GM12878 (cell line): ENCODE results near the gene SEL1L2. TPM values are rescaled to one million over a fixed set of nuclear protein-coding genes. Genes with fewer than 3 reads are reported as not detected.

Experiments used
- ATAC-seq: fragments of 200-7000 bp; cut with Tn5 transposase; 3 replicates; pipeline ENCODE4 v1.9.1; 2020; ENCODE audit warnings: mild to moderate bottlenecking, moderate library complexity
- BruUV-seq: library from RNA; stranded (reverse); fragments of 400-500 nt; replicated peaks from 2 replicates; lab custom pipeline; 2021; lab: Mats Ljungman, UMichigan
- CTCF ChIA-PET: fragments of 300-600 bp; sonication (Branson Sonifier 250); formaldehyde crosslinking; extraction: SDS; loops from one replicate; lab custom pipeline; 2021; ENCODE audit warnings: inconsistent platforms; lab: Yijun Ruan, JAX
- POLR2A ChIA-PET: fragments of 350-600 bp; formaldehyde crosslinking; extraction: SDS; loops from one replicate; lab custom pipeline; 2021; ENCODE audit warnings: inconsistent platforms; lab: Charles Lee
- RAD21 ChIA-PET: fragments of 300-600 bp; sonication (Branson Sonifier 250); formaldehyde crosslinking; loops from one replicate; lab custom pipeline; 2023; ENCODE audit warnings: antibody characterized with exemption; ENCODE audit not compliant: unreplicated experiment; lab: Charles Lee
- SMC1A ChIA-PET: fragments of 300-600 bp; sonication (Branson Sonifier 250); formaldehyde crosslinking; loops from one replicate; lab custom pipeline; 2023; ENCODE audit not compliant: unreplicated experiment, uncharacterized antibody; lab: Charles Lee
- DNase-seq: peaks from one replicate; pipeline ENCODE4 v3.0.0-alpha.2; 2011; ENCODE audit warnings: low read depth, low spot score
- FAIRE-seq: peaks from 3 replicates; lab custom pipeline; 2011; peaks lifted over from hg19 to GRCh38; lab: Jason Lieb, UNC
- H2AFZ ChIP-seq: 2 replicates; pipeline ENCODE4 v1.6.0; 2011; ENCODE audit warnings: low read depth, low read length, control low read depth; ENCODE audit not compliant: control insufficient read depth
- H3K27ac ChIP-seq: 2 replicates; pipeline ENCODE4 v1.5.1; 2011; ENCODE audit warnings: control low read depth; ENCODE audit not compliant: control insufficient read depth, insufficient read depth
- H3K27me3 ChIP-seq, 2 experiments: replicated peaks in 1 of 2; 2 replicates each; pipeline versions ENCODE4 v1.6.0 to v1.6.1; 2011; ENCODE audit warnings: low read length in 1 of 2; ENCODE audit not compliant: control insufficient read depth in 2 of 2, insufficient read depth in 2 of 2
- H3K36me3 ChIP-seq, 2 experiments: 2 replicates each; pipeline ENCODE4 v1.5.1; 2011; ENCODE audit warnings: low read length in 1 of 2; ENCODE audit not compliant: control insufficient read depth in 2 of 2, insufficient read depth in 2 of 2
- H3K4me1 ChIP-seq: 2 replicates; pipeline ENCODE4 v1.6.1; 2011; ENCODE audit warnings: mild to moderate bottlenecking, low read length, moderate library complexity, mixed read lengths; ENCODE audit not compliant: control insufficient read depth, insufficient read depth
- H3K4me2 ChIP-seq: 2 replicates; pipeline ENCODE4 v1.6.0; 2011; ENCODE audit warnings: control low read depth; ENCODE audit not compliant: control insufficient read depth, insufficient read depth
- H3K4me3 ChIP-seq: fragments of 200-600 bp; sonication (generic); 2 replicates; pipeline ENCODE4 v1.5.1; 2016
- H3K79me2 ChIP-seq: 2 replicates; pipeline ENCODE4 v1.6.0; 2011; ENCODE audit warnings: low read length; ENCODE audit not compliant: control insufficient read depth, insufficient read depth
- H3K9ac ChIP-seq: 2 replicates; pipeline ENCODE4 v1.8.0; 2011; ENCODE audit warnings: low read length, control low read depth, mixed read lengths; ENCODE audit not compliant: control insufficient read depth, insufficient read depth
- H3K9me3 ChIP-seq: replicated peaks from 3 replicates; pipeline ENCODE4 v1.5.1; 2011; ENCODE audit warnings: mild to moderate bottlenecking, low read length; ENCODE audit not compliant: control insufficient read depth, insufficient read depth
- H4K20me1 ChIP-seq: 2 replicates; pipeline ENCODE4 v1.6.0; 2011; ENCODE audit not compliant: control insufficient read depth, insufficient read depth
- ELK1 ChIP-seq: IDR thresholded peaks from 2 replicates; pipeline ENCODE4 v1.6.1; 2012; ENCODE audit warnings: low read depth, low read length, improper control_type of control experiment
- ESRRA ChIP-seq: IDR thresholded peaks from 2 replicates; pipeline ENCODE4 v1.6.1; 2012; ENCODE audit warnings: mild to moderate bottlenecking, low read length, improper control_type of control experiment
- KAT2A ChIP-seq: conservative IDR thresholded peaks from 2 replicates; pipeline ENCODE4 v1.6.1; 2011; ENCODE audit warnings: low read depth, low read length; ENCODE audit not compliant: control insufficient read depth
- MYC ChIP-seq: IDR thresholded peaks from 2 replicates; pipeline ENCODE4 v1.6.1; 2011; ENCODE audit warnings: mild to moderate bottlenecking, low read length, moderate library complexity, inconsistent platforms; ENCODE audit not compliant: insufficient read depth, insufficient replicate concordance, insufficient read length, severe bottlenecking
- in situ Hi-C: fragments of 300-500 bp; cut with MboI; formaldehyde crosslinking; loops from 9 replicates; pipeline ENCODE4 v1.14.3; 2018; ENCODE audit warnings: mixed read lengths
- intact Hi-C: fragments of 100-400 bp; cut with micrococcal nuclease; formaldehyde crosslinking; loops from one replicate; pipeline ENCODE4 v1.14.2; 2022; ENCODE audit not compliant: unreplicated experiment
- polyA plus RNA-seq, 11 experiments: library from polyadenylated mRNA; depleted of rRNA in 4 of 11; unstranded in 6 of 11; stranded (reverse) in 5 of 11; fragments of >200 nt; fragmentation: Nextera tagmentation in 4 of 11; fragmentation: Illumina TruSeq in 1 of 11; extraction: Ambion mirVana in 4 of 11; extraction: Trizol in 1 of 11; gene quantifications; 1 replicate in 1 of 11; 2 replicates in 10 of 11; pipeline versions ENCODE4 v1.2.1 to v1.2.3, GENCODE V29; 2011 to 2016; ENCODE audit warnings: inconsistent platforms in 2 of 11, missing spikeins in 2 of 11, low read depth in 1 of 11
- total RNA-seq, 4 experiments: library from RNA; depleted of rRNA in 3 of 4; stranded (reverse); fragments of >200 nt in 3 of 4; fragmentation: Illumina TruSeq in 1 of 4; extraction: Trizol in 1 of 4; gene quantifications; 2 replicates each; pipeline versions ENCODE4 v1.2.1 to v1.2.3, GENCODE V29; 2013 to 2021
- TF ChIP-seq, protein P1 (sequence below): IDR thresholded peaks from 2 replicates; pipeline ENCODE4 v1.6.1; 2012; ENCODE audit warnings: improper control_type of control experiment, low read depth, low read length; ENCODE audit not compliant: insufficient replicate concordance

SEL1L2 gene
- total and polyA plus RNA-seq, 10 of the 15 experiments (the other 5 are each of a cell fraction or from before 2014, with no cell fraction given): not detected

- TF ChIP-seq ELK1 (no peak), ESRRA (no peak), MYC (no peak)
- TF ChIP-seq, protein P1, sequence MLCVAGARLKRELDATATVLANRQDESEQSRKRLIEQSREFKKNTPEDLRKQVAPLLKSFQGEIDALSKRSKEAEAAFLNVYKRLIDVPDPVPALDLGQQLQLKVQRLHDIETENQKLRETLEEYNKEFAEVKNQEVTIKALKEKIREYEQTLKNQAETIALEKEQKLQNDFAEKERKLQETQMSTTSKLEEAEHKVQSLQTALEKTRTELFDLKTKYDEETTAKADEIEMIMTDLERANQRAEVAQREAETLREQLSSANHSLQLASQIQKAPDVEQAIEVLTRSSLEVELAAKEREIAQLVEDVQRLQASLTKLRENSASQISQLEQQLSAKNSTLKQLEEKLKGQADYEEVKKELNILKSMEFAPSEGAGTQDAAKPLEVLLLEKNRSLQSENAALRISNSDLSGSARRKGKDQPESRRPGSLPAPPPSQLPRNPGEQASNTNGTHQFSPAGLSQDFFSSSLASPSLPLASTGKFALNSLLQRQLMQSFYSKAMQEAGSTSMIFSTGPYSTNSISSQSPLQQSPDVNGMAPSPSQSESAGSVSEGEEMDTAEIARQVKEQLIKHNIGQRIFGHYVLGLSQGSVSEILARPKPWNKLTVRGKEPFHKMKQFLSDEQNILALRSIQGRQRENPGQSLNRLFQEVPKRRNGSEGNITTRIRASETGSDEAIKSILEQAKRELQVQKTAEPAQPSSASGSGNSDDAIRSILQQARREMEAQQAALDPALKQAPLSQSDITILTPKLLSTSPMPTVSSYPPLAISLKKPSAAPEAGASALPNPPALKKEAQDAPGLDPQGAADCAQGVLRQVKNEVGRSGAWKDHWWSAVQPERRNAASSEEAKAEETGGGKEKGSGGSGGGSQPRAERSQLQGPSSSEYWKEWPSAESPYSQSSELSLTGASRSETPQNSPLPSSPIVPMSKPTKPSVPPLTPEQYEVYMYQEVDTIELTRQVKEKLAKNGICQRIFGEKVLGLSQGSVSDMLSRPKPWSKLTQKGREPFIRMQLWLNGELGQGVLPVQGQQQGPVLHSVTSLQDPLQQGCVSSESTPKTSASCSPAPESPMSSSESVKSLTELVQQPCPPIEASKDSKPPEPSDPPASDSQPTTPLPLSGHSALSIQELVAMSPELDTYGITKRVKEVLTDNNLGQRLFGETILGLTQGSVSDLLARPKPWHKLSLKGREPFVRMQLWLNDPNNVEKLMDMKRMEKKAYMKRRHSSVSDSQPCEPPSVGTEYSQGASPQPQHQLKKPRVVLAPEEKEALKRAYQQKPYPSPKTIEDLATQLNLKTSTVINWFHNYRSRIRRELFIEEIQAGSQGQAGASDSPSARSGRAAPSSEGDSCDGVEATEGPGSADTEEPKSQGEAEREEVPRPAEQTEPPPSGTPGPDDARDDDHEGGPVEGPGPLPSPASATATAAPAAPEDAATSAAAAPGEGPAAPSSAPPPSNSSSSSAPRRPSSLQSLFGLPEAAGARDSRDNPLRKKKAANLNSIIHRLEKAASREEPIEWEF: no peak
These were observed 170.3 kb downstream of the SEL1L2 start (continued) for GRCh38 chr20:13819885-13820645.

DNA sequence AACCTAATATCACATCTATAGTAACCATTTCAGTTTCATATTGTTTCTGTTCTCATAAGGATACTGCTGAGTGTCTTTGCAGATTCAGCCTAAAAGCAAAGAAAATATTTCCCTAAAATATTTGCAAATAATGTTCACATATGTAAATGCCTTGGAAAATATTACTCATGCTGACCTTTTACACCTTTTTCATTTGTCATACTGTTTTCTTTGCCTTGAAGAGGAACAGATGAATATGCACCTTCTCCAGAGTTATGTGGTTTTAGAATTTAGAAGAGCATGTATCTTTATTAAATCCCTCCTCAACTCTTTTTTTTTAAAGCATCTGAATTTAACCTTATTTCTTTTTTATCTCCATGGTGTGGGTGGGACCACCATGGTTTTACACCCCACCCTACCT is 173.1 kb downstream of the SEL1L2 start:
- intact Hi-C loops: no loop called here
- no peak overlapping the region for H3K9ac ChIP-seq
- H3K27ac ChIP-seq: no peak overlapping the region
- POLR2A ChIA-PET: no interaction called here
- no peak overlapping the region for H3K4me3 ChIP-seq
- in situ Hi-C loops: no loop called here
- TF ChIP-seq KAT2A: no peak
- TF ChIP-seq, all 136 proteins: peak for 0
- DNase-seq: no peak
- ATAC-seq: no peak
- Histone ChIP-seq H3K4me2 (no peak overlapping the region), H3K27me3 (no peaks in the 10 kb centered on the region), H2AFZ (no peak overlapping the region), H3K79me2 (no peaks in the 10 kb centered on the region), H4K20me1 (no peaks in the 10 kb centered on the region), H3K9me3 (no peaks in the 10 kb centered on the region), H3K4me1 (no peaks in the 10 kb centered on the region; the same call in 1 of the 2 replicates), H3K36me3 (peaks cover 4 to 20% of the 10 kb centered on the region in 2 experiments)
- SMC1A ChIA-PET: interaction anchor here (1.1 to 1.6 kb wide), 2 partner anchors 13 to 14 kb away, joined by 3 read pairs; no protein-coding TSS in a partner anchor
- FAIRE-seq: no peak
- RAD21 ChIA-PET: no interaction called here
- BruUV-seq: no TSS peak
- CTCF ChIA-PET: interaction anchor here (1.1 to 5.1 kb wide), 4 partner anchors 9 to 236 kb away, joined by 3 to 61 read pairs (median 12); no protein-coding TSS in a partner anchor
